Activated naive CD4-positive, alpha-beta T cell treated with anti-CD3 and anti-CD28 coated beads, Interleukin-2, amount 50 U/mL, for 72 hours (primary cell): Measurements from ENCODE around the gene TRAF3IP3. TPM values are rescaled to one million over a fixed set of nuclear protein-coding genes. Genes with fewer than 3 reads are reported as not detected.

Experiments
- ATAC-seq, 2 donors: fragments of 150-1000 bp; cut with Tn5 transposase; 2 replicates each; pipeline ENCODE4 v1.10.0; 2021; ENCODE audit warnings: mild to moderate bottlenecking in 2 of 2, moderate library complexity in 2 of 2
- DNase-seq, 2 donors: peaks; one replicate each; pipeline ENCODE4 v3.0.0; 2021 to 2022; ENCODE audit warnings: low spot score in 2 of 2
- H3K27ac Mint-ChIP-seq, 2 donors: one replicate each; pipeline ENCODE4 v1.8.0; 2022; ENCODE audit warnings: mild to moderate bottlenecking in 2 of 2, mixed read lengths in 2 of 2
- H3K36me3 Mint-ChIP-seq, 2 donors: one replicate each; pipeline ENCODE4 v1.8.0; 2022; ENCODE audit warnings: mixed read lengths in 2 of 2
- H3K9me3 Mint-ChIP-seq, 2 donors: one replicate each; pipeline ENCODE4 v1.8.0; 2022; ENCODE audit warnings: mixed read lengths in 2 of 2
- total RNA-seq, 2 donors: library from RNA; stranded (reverse); gene quantifications; one replicate each; pipeline ENCODE4 v1.2.3, GENCODE V29; 2022

Gene TRAF3IP3
- total RNA-seq, 2 donors from 2014 or later: 108 to 158 TPM

- DNase-seq (no peak), ATAC-seq (no peak)
- Mint-ChIP-seq H3K27ac (no peak overlapping the region), H3K36me3 (peaks cover 0 to 6% of the 10 kb centered on the region in 2 donors), H3K9me3 (no peaks in the 10 kb centered on the region)
These were observed 45.4 kb downstream of the TRAF3IP3 start for GRCh38 chr1:209800984-209801834.

- H3K9me3 Mint-ChIP-seq: no peaks in the 10 kb centered on the region
- peaks cover 0 to 6% of the 10 kb centered on the region in 2 donors for H3K36me3 Mint-ChIP-seq
- H3K27ac Mint-ChIP-seq: no peak overlapping the region
- ATAC-seq (no peak), DNase-seq (no peak)
These were observed 46.4 kb downstream of the TRAF3IP3 start for GRCh38 chr1:209802117-209802779.

DNA sequence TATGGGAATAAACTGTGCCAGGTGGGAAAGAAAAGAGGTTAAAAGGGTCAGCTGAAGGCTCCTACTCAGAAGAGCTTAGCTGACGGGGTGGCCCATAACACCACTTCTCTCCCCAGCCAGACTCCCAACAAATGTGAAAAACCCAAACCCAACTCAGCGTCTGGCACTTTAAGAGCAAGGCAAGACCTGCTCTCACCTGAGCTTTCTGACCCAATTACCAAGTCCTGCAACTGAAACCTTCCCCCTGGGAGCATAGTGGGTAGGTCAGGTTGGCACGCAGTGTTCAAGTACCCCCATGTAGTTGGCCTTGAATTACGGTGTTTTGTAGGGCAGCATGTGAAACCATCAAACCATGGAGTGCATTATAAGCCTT is 46.9 kb downstream of the TRAF3IP3 start:
- no peak for ATAC-seq
- H3K27ac Mint-ChIP-seq: no peak overlapping the region
- H3K9me3 Mint-ChIP-seq: no peaks in the 10 kb centered on the region
- DNase-seq: no peak
- peaks cover 0 to 5% of the 10 kb centered on the region in 2 donors for H3K36me3 Mint-ChIP-seq

GRCh38 chr1:209803568-209803967 is 47.7 kb downstream of the TRAF3IP3 start:
- DNase-seq: no peak
- H3K9me3 Mint-ChIP-seq: no peaks in the 10 kb centered on the region
- no peak overlapping the region for H3K27ac Mint-ChIP-seq
- no peaks in the 10 kb centered on the region for H3K36me3 Mint-ChIP-seq
- ATAC-seq: no peak

DNA sequence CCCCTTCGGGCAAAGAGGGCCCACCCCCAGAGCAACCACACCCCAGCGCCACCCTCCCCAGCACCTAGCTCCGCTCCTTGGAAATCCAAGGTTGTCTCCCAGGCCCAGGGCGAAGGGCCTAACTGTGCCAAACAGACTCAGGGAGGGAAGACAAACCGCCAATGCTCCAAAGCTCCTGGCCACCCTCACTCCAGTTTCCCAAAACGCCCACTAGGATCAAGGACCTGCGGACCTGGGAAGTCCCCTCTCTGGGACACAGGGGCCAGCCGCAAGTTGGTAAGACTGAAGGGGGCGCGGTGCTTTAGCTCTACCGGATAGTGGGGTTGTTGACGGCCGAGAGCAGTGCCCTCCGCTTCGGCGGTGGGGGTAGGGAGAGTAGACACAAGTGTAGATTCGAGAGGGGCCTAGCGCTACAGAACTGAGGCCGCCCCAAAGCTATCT is 49.5 kb downstream of the TRAF3IP3 start:
- DNase-seq (no peak), ATAC-seq (no peak)
- Mint-ChIP-seq H3K27ac (peak overlapping the region in 1 of 2 donors; percentile 59), H3K36me3 (no peaks in the 10 kb centered on the region), H3K9me3 (no peaks in the 10 kb centered on the region)

DNA sequence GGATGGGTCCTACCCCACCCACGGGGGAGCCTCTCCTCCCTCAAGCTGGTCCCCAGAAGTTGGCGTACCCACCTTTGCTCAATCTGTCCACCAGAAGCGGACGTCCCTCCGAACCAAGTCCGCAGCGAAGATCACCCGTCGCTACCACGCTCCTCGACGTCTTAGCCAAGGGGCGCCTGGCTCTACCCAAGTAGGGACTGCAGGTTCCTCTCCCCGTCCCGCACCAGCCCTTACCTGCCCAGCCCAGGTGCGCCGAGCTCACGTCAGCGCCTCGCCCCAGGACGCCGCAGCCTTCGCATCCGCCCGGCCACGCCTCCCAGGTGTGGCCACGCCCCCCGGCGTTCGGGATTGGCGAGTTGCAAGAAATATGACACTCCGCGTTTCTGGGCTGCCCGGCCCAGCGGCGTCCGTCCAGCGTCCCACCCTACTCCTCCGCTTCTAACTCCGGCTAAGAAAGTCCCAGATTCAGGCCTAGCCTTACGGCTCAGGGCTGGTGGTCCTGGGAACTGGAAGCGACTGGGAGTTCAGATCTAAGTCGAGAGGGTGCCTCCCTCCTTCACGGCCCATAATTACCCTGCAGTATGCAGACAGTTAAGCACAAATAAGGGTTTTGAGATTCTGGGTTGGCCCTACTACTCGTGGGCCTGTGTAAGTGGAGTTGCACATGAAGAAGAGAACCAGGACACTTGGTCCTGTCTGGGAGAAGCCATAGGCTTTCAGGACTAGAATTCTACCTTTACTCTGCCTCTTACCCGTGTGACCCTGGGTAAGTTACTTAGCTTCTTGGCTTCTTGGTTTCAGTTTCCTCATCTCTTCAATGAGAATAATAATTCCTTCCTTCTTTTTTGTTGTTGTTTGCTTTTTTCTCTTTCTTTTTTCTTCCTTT is 50.3 kb downstream of the TRAF3IP3 start, which contains the start of gene IRF6:
Gene IRF6 (minus strand): TSS at position 268 of the 886 bp plus-strand sequence. CDS start 4,729 bp downstream, outside the sequence.
- DNase-seq (peak; percentile 62 to 65), ATAC-seq (peak; percentile 91)
- Mint-ChIP-seq H3K9me3 (no peaks in the 10 kb centered on the region), H3K36me3 (no peaks in the 10 kb centered on the region), H3K27ac (peak within 1 kb of the TSS in 1 of 2 donors; percentile 59)

DNA sequence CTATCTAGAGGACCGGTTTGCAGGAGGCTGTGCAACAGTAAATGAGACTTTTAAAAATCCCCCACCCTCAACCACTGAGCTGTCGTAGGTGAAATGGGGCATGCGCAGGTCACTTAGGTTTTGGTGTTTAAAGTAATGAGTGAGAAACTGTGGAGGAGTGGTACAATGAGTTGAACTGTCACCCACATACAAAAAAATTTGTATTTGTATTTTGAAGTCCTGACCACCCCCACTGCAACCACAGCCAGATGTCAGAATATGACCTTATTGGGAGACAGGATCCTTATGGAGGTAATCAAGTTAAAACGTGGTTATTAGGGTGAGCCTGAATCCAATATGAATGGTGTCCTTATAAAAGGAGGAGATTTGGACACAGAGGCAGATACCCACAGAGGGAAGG is 51.7 kb downstream of the TRAF3IP3 start:
- DNase-seq (no peak), ATAC-seq (no peak)
- no peaks in the 10 kb centered on the region for H3K36me3 Mint-ChIP-seq
- H3K27ac Mint-ChIP-seq: no peak overlapping the region
- H3K9me3 Mint-ChIP-seq: no peaks in the 10 kb centered on the region

DNA sequence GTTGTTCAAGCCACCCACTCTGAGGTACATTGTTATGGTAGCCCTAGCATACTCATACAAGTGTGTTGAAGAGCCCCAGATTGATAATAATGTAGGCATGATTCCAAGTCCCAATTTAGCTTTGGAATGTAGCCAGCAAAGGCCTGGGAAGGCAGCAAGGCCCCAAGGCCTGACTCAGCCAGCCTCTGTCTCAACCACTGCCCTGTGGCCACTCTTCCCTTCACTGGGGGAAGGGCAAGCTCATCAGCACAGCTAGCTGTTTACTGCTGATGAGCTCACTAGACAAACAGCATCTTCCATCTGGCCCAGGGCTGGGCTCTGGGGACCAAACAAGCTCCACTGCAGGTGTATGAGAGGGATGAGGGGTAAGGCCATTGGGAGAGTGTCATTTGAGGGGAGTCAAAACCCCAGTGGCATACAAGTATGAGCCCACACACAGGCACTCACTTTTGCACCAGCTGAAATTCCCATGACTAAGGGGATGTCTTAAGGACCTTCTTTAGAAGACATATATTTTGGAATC is 52.3 kb downstream of the TRAF3IP3 start:
- no peak overlapping the region for H3K27ac Mint-ChIP-seq
- H3K9me3 Mint-ChIP-seq: no peaks in the 10 kb centered on the region
- ATAC-seq (no peak), DNase-seq (no peak)
- H3K36me3 Mint-ChIP-seq: no peaks in the 10 kb centered on the region

GRCh38 chr1:209809611-209810010 is 53.8 kb downstream of the TRAF3IP3 start:
- H3K27ac Mint-ChIP-seq: no peak overlapping the region
- H3K36me3 Mint-ChIP-seq: no peaks in the 10 kb centered on the region
- ATAC-seq: no peak
- no peaks in the 10 kb centered on the region for H3K9me3 Mint-ChIP-seq
- no peak for DNase-seq

- Mint-ChIP-seq H3K27ac (no peak overlapping the region), H3K36me3 (no peaks in the 10 kb centered on the region), H3K9me3 (no peaks in the 10 kb centered on the region)
- no peak for ATAC-seq
- no peak for DNase-seq
These were observed 54.9 kb downstream of the TRAF3IP3 start for GRCh38 chr1:209810783-209811182.

DNA sequence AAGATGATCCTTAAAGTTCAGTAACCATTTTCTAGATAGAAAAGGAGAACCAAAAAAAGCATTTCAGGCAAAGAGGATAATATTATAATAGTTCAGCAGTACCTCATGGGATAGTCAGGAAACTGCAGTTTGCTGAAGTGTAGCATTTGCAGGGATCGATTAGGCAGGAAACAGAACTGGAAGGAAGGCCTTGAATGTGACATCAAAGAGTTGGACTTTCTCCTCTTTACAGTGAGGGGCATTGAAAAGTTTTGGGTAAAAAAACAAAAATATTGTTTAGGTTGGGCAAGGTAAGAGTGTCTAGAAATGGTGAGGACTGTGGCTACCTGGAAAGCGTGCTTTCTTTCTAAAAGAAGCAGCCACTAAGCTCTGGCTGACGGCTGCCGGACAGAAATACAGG is 58.0 kb downstream of the TRAF3IP3 start:
- no peaks in the 10 kb centered on the region for H3K9me3 Mint-ChIP-seq
- DNase-seq (no peak), ATAC-seq (no peak)
- no peaks in the 10 kb centered on the region for H3K36me3 Mint-ChIP-seq
- H3K27ac Mint-ChIP-seq: no peak overlapping the region

DNA sequence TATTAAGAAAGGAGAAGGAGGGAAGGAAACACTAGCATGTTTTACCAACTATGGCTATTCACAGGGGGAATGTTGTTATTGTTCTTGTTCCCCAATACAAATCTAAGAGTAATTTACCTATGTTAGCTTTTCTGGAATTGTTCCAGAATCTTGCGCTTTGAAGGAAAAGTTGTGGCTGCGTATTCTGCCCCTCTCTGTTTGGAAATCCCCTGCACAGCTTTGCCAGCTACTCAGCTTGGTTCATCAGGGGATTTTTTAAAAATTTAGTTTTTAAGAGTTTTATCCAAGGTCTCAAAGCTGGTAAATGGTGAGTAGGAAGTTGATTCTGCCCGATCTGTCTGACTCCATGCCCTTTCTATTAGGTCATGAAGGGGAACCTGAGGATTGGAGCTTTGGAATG is 59.6 kb downstream of the TRAF3IP3 start:
- Mint-ChIP-seq H3K27ac (peak overlapping the region in 1 of 2 donors; percentile 70), H3K36me3 (no peaks in the 10 kb centered on the region), H3K9me3 (no peaks in the 10 kb centered on the region)
- DNase-seq (no peak), ATAC-seq (peak in 1 of 2 donors; percentile 16)

GRCh38 chr1:209815931-209816341 is 60.1 kb downstream of the TRAF3IP3 start:
- DNase-seq (no peak), ATAC-seq (peak in 1 of 2 donors; percentile 16)
- Mint-ChIP-seq H3K27ac (peak overlapping the region; percentile 27 to 70), H3K9me3 (no peaks in the 10 kb centered on the region), H3K36me3 (no peaks in the 10 kb centered on the region)

DNA sequence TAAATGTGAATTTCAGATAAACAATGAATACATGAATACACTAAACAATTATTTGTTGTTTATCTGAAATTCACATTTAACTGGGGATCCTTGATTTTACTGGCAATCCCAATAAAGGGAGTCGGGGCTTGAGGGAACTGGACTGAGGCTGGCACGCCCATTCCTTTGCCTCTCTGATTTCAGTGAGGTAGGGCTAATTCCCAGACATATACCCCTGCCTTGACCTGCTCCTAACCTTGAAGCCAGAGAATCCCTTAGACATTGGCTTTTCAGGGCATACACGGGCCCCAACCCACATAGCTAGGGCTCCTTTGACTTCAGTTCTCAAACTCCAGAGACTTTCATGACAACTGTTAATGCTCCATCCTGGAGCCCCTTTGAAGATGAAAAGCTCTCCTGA is 61.1 kb downstream of the TRAF3IP3 start:
- Mint-ChIP-seq H3K27ac (peak overlapping the region in 1 of 2 donors; percentile 70), H3K36me3 (no peaks in the 10 kb centered on the region), H3K9me3 (no peaks in the 10 kb centered on the region)
- ATAC-seq (no peak), DNase-seq (no peak)

GRCh38 chr1:209817691-209818090 is 61.8 kb downstream of the TRAF3IP3 start:
- ATAC-seq (no peak), DNase-seq (no peak)
- no peaks in the 10 kb centered on the region for H3K36me3 Mint-ChIP-seq
- H3K27ac Mint-ChIP-seq: no peak overlapping the region
- H3K9me3 Mint-ChIP-seq: no peaks in the 10 kb centered on the region

DNA sequence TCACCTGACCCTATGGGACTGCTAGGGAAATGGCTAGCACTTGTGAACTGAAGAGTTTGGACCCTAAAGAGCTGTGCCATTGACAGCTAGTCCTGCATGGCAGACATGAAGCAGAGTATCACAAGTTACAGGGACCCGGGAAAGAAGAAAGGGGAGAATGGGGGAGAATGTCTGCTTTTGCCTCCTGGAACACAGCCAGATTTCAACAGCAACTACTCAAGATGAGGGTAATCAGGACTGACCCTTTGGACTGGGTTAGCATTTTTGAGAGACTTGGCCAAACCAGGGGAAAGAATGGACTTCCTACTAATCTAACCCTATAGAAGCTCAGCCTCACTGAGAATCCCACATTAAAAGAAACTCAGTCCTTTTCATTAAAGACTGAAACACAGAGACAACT is 63.2 kb downstream of the TRAF3IP3 start:
- ATAC-seq (no peak), DNase-seq (no peak)
- Mint-ChIP-seq H3K9me3 (no peaks in the 10 kb centered on the region), H3K36me3 (no peaks in the 10 kb centered on the region), H3K27ac (no peak overlapping the region)
